ENCODE results near the gene TSPYL1. TPM values are rescaled to one million over a fixed set of nuclear protein-coding genes. Genes with fewer than 3 reads are reported as not detected.

The TSPYL1 gene
- polyA plus RNA-seq, 1 donor from 2014 or later = 84.8 TPM

GRCh38 chr6:116283191-116283590 is 3.5 kb upstream of the TSPYL1 start:
- Histone ChIP-seq H3K27ac (ENCODE audit: low read length) (no peak overlapping the region), H3K9ac (ENCODE audit: low read length) (no peak overlapping the region), H3K36me3 (ENCODE audit: insufficient read depth, low read length) (peaks cover 3% of the 10 kb centered on the region), H2AFZ (ENCODE audit: low read depth, low read length) (no peak overlapping the region), H3K4me2 (ENCODE audit: low read length) (no peak overlapping the region), H3F3A (ENCODE audit: insufficient read depth, low read length, poor library complexity, severe bottlenecking) (peaks cover 5% of the 10 kb centered on the region), H4K20me1 (ENCODE audit: insufficient read depth) (peaks cover 5% of the 10 kb centered on the region), H3K9me3 (ENCODE audit: low read length) (no peaks in the 10 kb centered on the region), H3K9me2 (ENCODE audit: insufficient read depth, low read length) (no peaks in the 10 kb centered on the region), H3K27me3 (ENCODE audit: insufficient read depth, low read depth, low read length) (no peaks in the 10 kb centered on the region), H3K79me2 (replicated peaks; ENCODE audit: insufficient read depth, low read length) (peaks cover 7% of the 10 kb centered on the region), H3K4me3 (ENCODE audit: low read length) (no peak overlapping the region)
- TF ChIP-seq REST (IDR thresholded peaks at IDR 0.05; ENCODE audit: borderline replicate concordance) (no peak), EZH2 (IDR thresholded peaks at IDR 0.05; ENCODE audit: borderline replicate concordance, insufficient read depth, low read length, poor library complexity, severe bottlenecking) (no peak), TAF1 (IDR thresholded peaks at IDR 0.05; ENCODE audit: low read depth) (no peak), EP300 (conservative IDR thresholded peaks at IDR 0.05; ENCODE audit: poor library complexity, severe bottlenecking) (no peak), MXI1 (conservative IDR thresholded peaks at IDR 0.05; ENCODE audit: poor library complexity, severe bottlenecking) (no peak), POLR2AphosphoS5 (IDR thresholded peaks at IDR 0.05) (no peak), SMC3 (conservative IDR thresholded peaks at IDR 0.05; ENCODE audit: poor library complexity) (no peak), RAD21 (conservative IDR thresholded peaks at IDR 0.05) (no peak), CTCF (IDR thresholded peaks at IDR 0.05; ENCODE audit: poor library complexity, severe bottlenecking) (no peak)

- Histone ChIP-seq H3K4me2 (ENCODE audit: low read length) (no peak overlapping the region), H3K4me3 (ENCODE audit: low read length) (no peak overlapping the region), H3F3A (ENCODE audit: insufficient read depth, low read length, poor library complexity, severe bottlenecking) (peaks cover 5% of the 10 kb centered on the region), H3K9me2 (ENCODE audit: insufficient read depth, low read length) (no peaks in the 10 kb centered on the region), H3K27me3 (ENCODE audit: insufficient read depth, low read depth, low read length) (no peaks in the 10 kb centered on the region), H3K36me3 (ENCODE audit: insufficient read depth, low read length) (peaks cover 7% of the 10 kb centered on the region), H3K9ac (ENCODE audit: low read length) (no peak overlapping the region), H3K27ac (ENCODE audit: low read length) (no peak overlapping the region), H3K9me3 (ENCODE audit: low read length) (no peaks in the 10 kb centered on the region), H3K79me2 (replicated peaks; ENCODE audit: insufficient read depth, low read length) (peaks cover 12% of the 10 kb centered on the region), H2AFZ (ENCODE audit: low read depth, low read length) (no peak overlapping the region), H4K20me1 (ENCODE audit: insufficient read depth) (peaks cover 10% of the 10 kb centered on the region)
- TF ChIP-seq RAD21 (conservative IDR thresholded peaks at IDR 0.05) (no peak), EP300 (conservative IDR thresholded peaks at IDR 0.05; ENCODE audit: poor library complexity, severe bottlenecking) (no peak), MXI1 (conservative IDR thresholded peaks at IDR 0.05; ENCODE audit: poor library complexity, severe bottlenecking) (no peak), REST (IDR thresholded peaks at IDR 0.05; ENCODE audit: borderline replicate concordance) (no peak), POLR2AphosphoS5 (IDR thresholded peaks at IDR 0.05) (no peak), CTCF (IDR thresholded peaks at IDR 0.05; ENCODE audit: poor library complexity, severe bottlenecking) (no peak), EZH2 (IDR thresholded peaks at IDR 0.05; ENCODE audit: borderline replicate concordance, insufficient read depth, low read length, poor library complexity, severe bottlenecking) (no peak), TAF1 (IDR thresholded peaks at IDR 0.05; ENCODE audit: low read depth) (no peak)
These were observed 3.0 kb upstream of the TSPYL1 start for GRCh38 chr6:116282698-116283097.
